Neural cell (in vitro differentiated cells): ENCODE results near the gene RPS2. TPM values are rescaled to one million over a fixed set of nuclear protein-coding genes. Genes with fewer than 3 reads are reported as not detected.
A peak's percentile ranks its signal among the peaks of the same experiment; 100 is the strongest.

ENCODE experiments used
- H2AFZ ChIP-seq: fragments of 200-600, 300-800 bp; sonication (generic), shearing (Covaris generic); 2 replicates; pipeline ENCODE4 v1.6.0; 2014; ENCODE audit warnings: low read depth, mild to moderate bottlenecking, antibody characterized with exemption, low read length, moderate library complexity
- H3F3A ChIP-seq: fragments of 200-600 bp; shearing (Covaris generic); 2 replicates; pipeline ENCODE4 v1.6.1; 2016; ENCODE audit warnings: mild to moderate bottlenecking, moderate library complexity, mixed read lengths, antibody characterized with exemption, low read length; ENCODE audit not compliant: insufficient read depth, poor library complexity, severe bottlenecking
- H3K27ac ChIP-seq: fragments of 200-600, 300-800 bp; sonication (generic), shearing (Covaris generic); 2 replicates; pipeline ENCODE4 v1.5.1; 2014; ENCODE audit warnings: mild to moderate bottlenecking, low read length, moderate library complexity
- H3K27me3 ChIP-seq: fragments of 300-800, 200-600 bp; sonication (generic), shearing (Covaris generic); 2 replicates; pipeline ENCODE4 v1.6.0; 2014; ENCODE audit warnings: mild to moderate bottlenecking, low read depth, low read length, moderate library complexity; ENCODE audit not compliant: insufficient read depth
- H3K36me3 ChIP-seq: fragments of 300-800, 200-600 bp; sonication (generic), shearing (Covaris generic); 2 replicates; pipeline ENCODE4 v1.5.1; 2014; ENCODE audit warnings: mild to moderate bottlenecking, antibody characterized with exemption, low read length, moderate library complexity; ENCODE audit not compliant: insufficient read depth
- H3K4me2 ChIP-seq: fragments of 300-800, 200-600 bp; sonication (generic), shearing (Covaris generic); 2 replicates; pipeline ENCODE4 v1.6.0; 2014; ENCODE audit warnings: mild to moderate bottlenecking, low read length
- H3K4me3 ChIP-seq: fragments of 300-800, 200-600 bp; sonication (generic), shearing (Covaris generic); 2 replicates; pipeline ENCODE4 v1.5.1; 2014; ENCODE audit warnings: mild to moderate bottlenecking, low read length, moderate library complexity
- H3K79me2 ChIP-seq: fragments of 200-600 bp; shearing (Covaris generic); replicated peaks from 2 replicates; pipeline ENCODE4 v1.6.0; 2014; ENCODE audit warnings: mild to moderate bottlenecking, low read length, moderate library complexity; ENCODE audit not compliant: insufficient read depth
- H3K9ac ChIP-seq: fragments of 300-800, 200-600 bp; sonication (generic), shearing (Covaris generic); 2 replicates; pipeline ENCODE4 v1.6.1; 2016; ENCODE audit warnings: mild to moderate bottlenecking, low read length, mixed read lengths
- H3K9me2 ChIP-seq: fragments of 200-600 bp; shearing (Covaris generic); 2 replicates; pipeline ENCODE4 v1.6.1; 2016; ENCODE audit warnings: mild to moderate bottlenecking, low read length, mixed read lengths; ENCODE audit not compliant: insufficient read depth
- H3K9me3 ChIP-seq: fragments of 200-600, 300-800 bp; sonication (generic), shearing (Covaris generic); 2 replicates; pipeline ENCODE4 v1.6.1; 2016; ENCODE audit warnings: mild to moderate bottlenecking, mixed run types, low read length, moderate library complexity, mixed read lengths
- H4K20me1 ChIP-seq: fragments of 200-600 bp; shearing (Covaris generic); 2 replicates; pipeline ENCODE4 v1.6.1; 2016; ENCODE audit warnings: mild to moderate bottlenecking, mixed run types; ENCODE audit not compliant: insufficient read depth
- EP300 ChIP-seq: fragments of 450-650 bp; conservative IDR thresholded peaks from 2 replicates; pipeline ENCODE4 v1.6.1; 2014; ENCODE audit warnings: antibody characterized with exemption, mild to moderate bottlenecking, moderate library complexity; ENCODE audit not compliant: poor library complexity, severe bottlenecking
- EZH2 ChIP-seq: fragments of 200-600, 300-800 bp; shearing (Covaris generic), sonication (generic); IDR thresholded peaks from 2 replicates; pipeline ENCODE4 v1.6.1; 2014; ENCODE audit warnings: antibody characterized with exemption, low read length, borderline replicate concordance, mild to moderate bottlenecking; ENCODE audit not compliant: insufficient read depth, poor library complexity, severe bottlenecking
- MXI1 ChIP-seq: fragments of 450-650 bp; conservative IDR thresholded peaks from 2 replicates; pipeline ENCODE4 v1.6.1; 2014; ENCODE audit warnings: antibody characterized with exemption, mild to moderate bottlenecking; ENCODE audit not compliant: poor library complexity, severe bottlenecking
- POLR2AphosphoS5 ChIP-seq: IDR thresholded peaks from 2 replicates; pipeline ENCODE4 v1.6.1; 2012
- RAD21 ChIP-seq: fragments of 450-650 bp; conservative IDR thresholded peaks from 2 replicates; pipeline ENCODE4 v1.6.1; 2014; ENCODE audit warnings: antibody characterized with exemption, mild to moderate bottlenecking, moderate library complexity
- REST ChIP-seq: IDR thresholded peaks from 2 replicates; pipeline ENCODE4 v1.6.1; 2012; ENCODE audit warnings: borderline replicate concordance
- SMC3 ChIP-seq: fragments of 450-650 bp; conservative IDR thresholded peaks from 2 replicates; pipeline ENCODE4 v1.6.1; 2014; ENCODE audit warnings: antibody characterized with exemption, mild to moderate bottlenecking, moderate library complexity; ENCODE audit not compliant: poor library complexity
- TAF1 ChIP-seq: IDR thresholded peaks from 2 replicates; pipeline ENCODE4 v1.6.1; 2012; ENCODE audit warnings: low read depth
- polyA plus RNA-seq: library from polyadenylated mRNA; depleted of rRNA; stranded (reverse); fragments of >200 nt; gene quantifications from 2 replicates; pipeline ENCODE4 v1.2.3, GENCODE V29; 2014
- TF ChIP-seq, protein P1 (sequence below): fragments of 450-650 bp; IDR thresholded peaks from 2 replicates; pipeline ENCODE4 v1.5.1; 2014; ENCODE audit warnings: antibody characterized with exemption, mild to moderate bottlenecking, moderate library complexity; ENCODE audit not compliant: poor library complexity, severe bottlenecking

RPS2 gene
- polyA plus RNA-seq, 1 donor from 2014 or later = 1,393 TPM

DNA sequence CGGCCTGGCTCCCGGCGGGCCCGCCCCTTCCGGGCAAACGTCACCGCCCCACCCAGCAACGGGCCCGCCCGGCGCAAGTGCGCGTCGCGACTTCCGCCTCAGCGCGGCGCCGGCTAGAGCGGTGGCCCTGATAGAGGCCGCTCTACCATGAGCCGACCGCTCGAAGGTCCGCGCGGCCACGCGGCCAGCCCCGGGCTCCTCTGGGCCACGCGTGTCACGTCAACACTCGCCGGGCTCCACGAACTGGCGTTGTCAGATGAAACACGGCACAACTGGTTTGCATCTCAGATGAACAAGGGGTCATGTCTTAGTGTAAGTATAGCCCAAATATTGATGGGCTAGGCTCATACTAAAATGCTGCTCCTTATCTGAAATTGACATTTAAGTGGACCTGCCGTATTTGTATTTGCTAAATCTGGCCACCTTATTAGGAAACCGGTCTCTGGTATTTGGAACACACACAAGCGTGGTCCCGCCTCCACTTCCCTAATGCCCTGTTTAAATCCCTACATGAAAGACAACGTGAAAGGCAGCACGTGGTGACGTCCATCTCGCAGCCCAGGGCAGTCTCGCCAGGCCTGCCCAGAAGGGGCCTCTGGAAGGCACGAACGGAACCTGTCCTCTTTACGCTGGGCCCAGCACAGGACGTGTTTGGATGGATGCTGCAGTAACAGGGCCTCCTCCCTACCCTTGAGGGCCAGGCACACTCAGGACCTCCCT lies 45.3 kb upstream of the RPS2 start, which contains the start of gene ZNF598:
ZNF598 (minus strand) TSS at position 31 of the 720 bp plus-strand sequence.
- Histone ChIP-seq H4K20me1 (peaks cover 5% of the 10 kb centered on the region), H3K4me3 (peak within 1 kb of the TSS; percentile 87), H3K36me3 (no peaks in the 10 kb centered on the region), H3K27ac (peak within 1 kb of the TSS; percentile 87), H3F3A (no peaks in the 10 kb centered on the region), H3K79me2 (peaks cover 46% of the 10 kb centered on the region), H3K27me3 (no peaks in the 10 kb centered on the region), H2AFZ (peak within 1 kb of the TSS; percentile 81), H3K9ac (peak within 1 kb of the TSS; percentile 89), H3K9me2 (no peaks in the 10 kb centered on the region), H3K4me2 (peak within 1 kb of the TSS; percentile 100), H3K9me3 (no peaks in the 10 kb centered on the region)
- TF ChIP-seq REST = peak; percentile 33
- TF ChIP-seq, protein P1, sequence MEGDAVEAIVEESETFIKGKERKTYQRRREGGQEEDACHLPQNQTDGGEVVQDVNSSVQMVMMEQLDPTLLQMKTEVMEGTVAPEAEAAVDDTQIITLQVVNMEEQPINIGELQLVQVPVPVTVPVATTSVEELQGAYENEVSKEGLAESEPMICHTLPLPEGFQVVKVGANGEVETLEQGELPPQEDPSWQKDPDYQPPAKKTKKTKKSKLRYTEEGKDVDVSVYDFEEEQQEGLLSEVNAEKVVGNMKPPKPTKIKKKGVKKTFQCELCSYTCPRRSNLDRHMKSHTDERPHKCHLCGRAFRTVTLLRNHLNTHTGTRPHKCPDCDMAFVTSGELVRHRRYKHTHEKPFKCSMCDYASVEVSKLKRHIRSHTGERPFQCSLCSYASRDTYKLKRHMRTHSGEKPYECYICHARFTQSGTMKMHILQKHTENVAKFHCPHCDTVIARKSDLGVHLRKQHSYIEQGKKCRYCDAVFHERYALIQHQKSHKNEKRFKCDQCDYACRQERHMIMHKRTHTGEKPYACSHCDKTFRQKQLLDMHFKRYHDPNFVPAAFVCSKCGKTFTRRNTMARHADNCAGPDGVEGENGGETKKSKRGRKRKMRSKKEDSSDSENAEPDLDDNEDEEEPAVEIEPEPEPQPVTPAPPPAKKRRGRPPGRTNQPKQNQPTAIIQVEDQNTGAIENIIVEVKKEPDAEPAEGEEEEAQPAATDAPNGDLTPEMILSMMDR = peak; percentile 34
- TF ChIP-seq POLR2AphosphoS5 = peak; percentile 85
- peak; percentile 20 for TF ChIP-seq SMC3
- peak; percentile 94 for TF ChIP-seq MXI1
- TF ChIP-seq EP300 = peak; percentile 49
- peak; percentile 2 for TF ChIP-seq TAF1
- no peak for TF ChIP-seq RAD21
- no peak for TF ChIP-seq EZH2

DNA sequence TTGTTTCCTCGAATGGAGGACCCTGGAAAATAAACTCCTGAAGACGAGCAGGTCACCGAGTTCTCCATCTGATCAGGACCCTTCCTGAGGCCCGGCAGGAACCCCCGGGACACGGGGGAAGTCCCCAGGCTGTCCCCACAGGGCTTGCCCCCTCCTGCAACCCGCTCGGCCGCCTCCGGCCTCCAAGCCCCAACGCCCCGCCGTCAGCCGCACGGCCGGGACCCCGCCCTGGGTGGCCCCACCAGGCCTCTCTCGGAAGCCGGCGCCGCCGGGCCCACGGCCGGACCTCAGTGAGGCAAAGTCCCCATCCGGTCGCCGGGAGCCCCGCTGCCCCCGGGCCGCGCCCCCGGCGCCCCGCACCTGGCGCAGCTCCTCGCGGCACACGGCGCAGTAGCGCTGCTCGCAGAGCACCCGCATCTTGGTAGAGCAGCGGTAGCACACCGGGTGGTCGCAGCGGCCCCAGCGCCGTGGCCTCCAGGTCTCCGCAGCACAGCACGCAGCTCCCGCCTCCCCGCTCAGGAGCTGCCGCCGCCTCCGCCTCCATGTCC lies 44.6 kb upstream of the RPS2 start:
- H3K79me2 ChIP-seq = peaks cover 46% of the 10 kb centered on the region
- no peaks in the 10 kb centered on the region for H3K9me3 ChIP-seq
- H2AFZ ChIP-seq = no peak overlapping the region

More for the DNA sequence above, 44.6 kb upstream of the RPS2 start:
- Histone ChIP-seq H4K20me1 (peaks cover 5% of the 10 kb centered on the region), H3K4me2 (peak overlapping the region; percentile 34), H3K4me3 (peak overlapping the region; percentile 87), H3K36me3 (no peaks in the 10 kb centered on the region), H3K9me2 (no peaks in the 10 kb centered on the region), H3K27ac (peak overlapping the region; percentile 19), H3K27me3 (no peaks in the 10 kb centered on the region), H3K9ac (peak overlapping the region; percentile 75), H3F3A (no peaks in the 10 kb centered on the region)
- TF ChIP-seq TAF1 (no peak), EP300 (no peak), SMC3 (no peak), REST (no peak), EZH2 (no peak), RAD21 (no peak), MXI1 (no peak), POLR2AphosphoS5 (no peak)
- TF ChIP-seq, protein P1 = no peak
